Pulmonary artery endothelial cell (primary cell): ENCODE data around the gene PAFAH2. TPM values are rescaled to one million over a fixed set of nuclear protein-coding genes. Genes with fewer than 3 reads are reported as not detected.

Source experiments
- DNase-seq: peaks from one replicate; pipeline ENCODE4 v3.0.0-alpha.2; 2011; ENCODE audit warnings: low read depth, low spot score
- total RNA-seq: library from RNA; depleted of rRNA; stranded (reverse); fragments of >200 nt; gene quantifications from 2 replicates; pipeline ENCODE4 v1.2.3, GENCODE V29; 2014

The PAFAH2 gene
- total RNA-seq, result 4.0 and 7.1 TPM in 2 replicates

GRCh38 chr1:25997828-25998761, at the start of gene PAFAH2:
Gene PAFAH2, minus strand, starts transcription at chr1:25998063. Its CDS starts 7,247 bp downstream, at chr1:25990816.
- DNase-seq, result peak; percentile 98

DNA sequence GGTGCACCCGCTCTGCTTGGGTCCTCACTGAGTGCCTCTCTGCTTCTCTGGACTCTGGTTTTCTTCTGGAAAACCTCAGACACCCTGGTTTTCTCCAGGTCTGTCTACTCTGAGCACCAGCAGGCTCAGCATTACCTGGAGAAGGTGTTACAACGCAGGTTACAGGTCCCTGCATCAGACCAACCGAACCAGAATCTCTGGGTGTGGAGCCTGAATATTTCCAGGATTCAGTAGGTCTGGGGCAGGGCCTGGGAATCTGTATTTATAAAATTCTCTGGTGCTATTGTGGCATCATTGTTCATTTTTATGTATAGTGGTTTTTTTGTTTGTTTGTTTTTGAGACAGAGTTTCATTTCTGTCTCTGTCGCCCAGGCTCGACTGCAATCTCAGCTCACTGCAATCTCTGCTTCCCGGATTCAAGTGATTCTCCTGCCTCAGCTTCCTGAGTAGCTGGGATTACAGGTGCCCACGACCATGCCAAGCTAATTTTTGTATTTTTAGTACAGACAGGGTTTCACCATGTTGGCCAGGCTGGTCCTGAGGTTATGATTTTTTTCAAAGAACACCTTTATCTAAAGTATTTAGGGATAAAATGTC, 49.5 kb upstream of the PAFAH2 start:
- DNase-seq, result no peak

DNA sequence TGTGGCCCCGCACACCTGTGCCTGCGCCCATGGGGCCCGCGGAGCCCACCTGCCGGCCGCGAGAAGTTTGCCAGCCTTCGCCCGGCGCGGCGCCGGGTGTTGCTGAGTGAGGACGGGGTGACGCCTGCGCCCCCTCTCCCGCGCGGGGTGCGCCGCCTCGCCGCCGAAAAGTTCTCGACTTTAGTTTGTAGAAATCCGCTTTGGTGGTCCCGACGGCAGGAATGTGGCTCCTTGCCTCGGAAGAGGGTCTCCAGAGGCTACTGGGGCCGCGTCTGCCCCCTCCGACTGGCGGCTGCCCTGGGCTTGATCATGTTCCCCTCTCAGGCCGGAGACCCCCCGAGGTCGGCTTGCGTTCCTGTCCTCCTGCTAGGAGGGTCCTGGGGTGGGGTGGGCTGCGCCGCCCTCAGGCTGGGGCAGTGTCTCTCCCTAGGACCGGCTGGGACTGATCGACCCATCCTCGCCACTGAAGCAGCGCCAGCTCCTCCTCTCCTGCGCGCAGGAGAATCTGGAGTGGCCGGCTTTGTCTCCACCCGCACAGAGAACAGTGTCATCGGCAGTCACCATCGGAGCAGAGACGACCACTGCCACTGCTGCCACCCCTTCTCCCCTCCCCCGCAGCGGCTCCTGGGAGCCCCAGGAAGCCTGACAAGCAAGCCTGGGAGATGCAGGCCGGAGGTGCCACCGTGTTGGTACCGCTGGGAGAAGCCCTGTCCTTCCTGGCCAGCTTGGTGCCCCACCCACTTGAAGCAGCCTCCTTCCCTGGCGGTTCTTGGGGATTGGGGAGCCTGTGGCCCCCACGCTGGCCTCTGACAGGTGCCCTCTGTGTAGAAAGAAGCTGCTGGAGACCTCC, 48.6 kb upstream of the PAFAH2 start:
- DNase-seq, result no peak

DNA sequence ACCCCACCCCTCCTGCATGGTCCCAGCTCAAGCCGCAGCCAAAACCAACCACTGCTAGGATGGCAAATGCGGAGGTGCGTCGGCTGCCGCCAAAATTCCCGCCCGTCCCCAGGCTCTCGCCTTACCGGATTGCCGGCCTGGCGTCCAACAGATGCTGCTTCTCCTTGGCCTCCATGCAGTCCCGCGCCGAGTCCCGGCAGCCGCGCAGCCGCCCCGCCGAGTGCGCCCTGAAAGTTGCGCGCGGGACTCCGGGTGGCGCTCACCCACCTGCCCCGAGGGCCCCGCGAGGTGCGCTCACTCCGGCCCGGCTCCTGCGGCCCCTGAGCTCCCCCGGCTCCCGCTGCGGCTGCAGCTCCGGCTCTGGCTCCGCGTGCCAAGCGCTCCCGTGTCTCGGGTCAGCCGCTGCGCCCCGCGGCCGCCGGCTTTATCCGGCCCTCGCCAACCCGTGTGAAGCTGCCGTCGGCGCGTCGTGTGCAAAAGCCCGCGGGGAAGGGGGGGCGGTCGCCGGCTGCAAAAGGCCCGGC, 47.9 kb upstream of the PAFAH2 start, which contains the start of gene SLC30A2:
TSS of gene SLC30A2 (minus strand) at position 397 of the 524 bp plus-strand sequence. CDS start at position 175, 222 bp downstream.
- DNase-seq, result no peak

GRCh38 chr1:26044971-26045721, 47.3 kb upstream of the PAFAH2 start:
- DNase-seq, result no peak

DNA sequence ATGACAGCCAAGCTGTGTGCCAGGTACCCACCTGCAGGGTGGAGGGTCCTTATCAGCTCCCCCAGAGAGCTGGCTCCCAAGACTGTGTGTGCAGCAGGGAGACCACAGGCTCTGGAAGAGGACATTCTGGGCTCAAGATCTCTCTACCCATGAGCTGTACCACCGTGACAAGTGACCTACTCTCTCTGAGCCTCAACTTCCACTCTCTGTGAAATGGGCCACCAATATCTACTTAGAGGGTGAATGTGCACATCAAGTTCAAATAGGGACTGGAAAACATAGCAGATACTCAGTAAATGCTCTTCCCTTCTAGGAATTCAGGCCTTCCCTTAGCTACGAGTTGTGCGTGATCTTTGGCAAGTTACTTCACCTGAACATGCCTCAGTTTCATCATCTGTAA, 46.6 kb upstream of the PAFAH2 start:
- DNase-seq, result no peak

- no peak for DNase-seq
These were observed 45.9 kb upstream of the PAFAH2 start for GRCh38 chr1:26043765-26044164.

DNA sequence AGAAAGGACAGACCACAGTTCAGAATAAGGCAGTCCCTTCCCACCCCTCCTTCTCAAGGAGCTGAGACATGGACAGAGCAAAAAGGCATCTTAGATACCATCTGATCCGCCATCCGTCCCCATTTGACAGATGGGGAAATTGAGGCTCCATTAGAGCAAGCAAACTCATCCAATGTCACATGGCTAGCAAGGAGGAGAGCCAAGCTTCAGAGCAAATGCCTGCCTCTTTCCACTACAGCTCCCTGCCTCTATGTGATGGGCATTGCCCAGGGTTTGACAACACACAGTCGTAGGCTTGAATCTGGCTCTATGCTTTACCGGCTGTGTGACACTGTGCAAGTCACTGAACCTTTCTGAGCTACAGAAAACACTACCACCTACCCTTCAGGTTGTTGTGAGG, 44.1 kb upstream of the PAFAH2 start:
- DNase-seq, result no peak

DNA sequence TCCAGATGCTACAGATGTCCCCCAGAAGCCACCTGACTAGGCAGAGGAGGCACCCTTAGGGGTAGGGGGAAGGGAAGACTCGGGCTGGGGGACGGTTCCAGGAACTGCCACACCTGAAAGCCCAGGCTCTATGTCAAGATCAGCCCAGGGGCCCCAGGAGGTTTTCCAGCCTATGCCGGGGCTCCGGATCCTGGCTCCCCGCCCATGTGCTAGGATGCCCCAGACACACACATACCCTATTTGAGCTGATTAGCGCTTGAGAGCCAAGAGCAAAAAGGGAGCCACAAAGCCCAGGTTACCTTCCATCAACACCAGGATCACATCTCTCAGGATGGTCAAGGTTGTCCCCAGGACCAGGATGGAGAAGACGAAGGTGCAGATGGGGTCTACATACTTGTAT, 43.5 kb upstream of the PAFAH2 start:
- DNase-seq, result no peak

- DNase-seq, result no peak
These were observed 41.0 kb upstream of the PAFAH2 start for GRCh38 chr1:26038904-26039303.

DNA sequence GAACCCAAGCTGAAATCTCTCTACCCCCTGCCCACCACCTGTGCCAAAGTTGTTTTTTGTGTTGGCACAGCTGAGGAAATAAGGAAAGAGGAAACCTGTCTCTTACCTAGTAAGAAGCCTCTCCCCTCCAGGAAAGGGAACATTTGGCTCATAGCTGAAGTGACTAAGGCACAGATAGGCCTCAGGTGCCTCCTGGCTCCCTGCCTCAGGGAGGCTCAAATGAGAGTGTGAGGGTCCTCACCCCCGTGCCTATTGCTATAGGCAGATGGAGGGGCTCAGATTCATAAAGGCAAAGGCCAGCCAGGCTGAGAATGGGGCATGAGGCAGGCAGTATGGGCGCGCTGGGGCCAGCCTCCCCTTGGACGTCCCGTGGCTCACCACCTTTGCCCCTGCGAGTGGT, 40.6 kb upstream of the PAFAH2 start:
- no peak for DNase-seq

- no peak for DNase-seq
These were observed 40.0 kb upstream of the PAFAH2 start for GRCh38 chr1:26037904-26038303.

GRCh38 chr1:26036756-26037281, 39.0 kb upstream of the PAFAH2 start:
- no peak for DNase-seq

GRCh38 chr1:26035959-26036755, 38.3 kb upstream of the PAFAH2 start:
- DNase-seq, result peak; percentile 11

- peak; percentile 71 for DNase-seq
These were observed 37.5 kb upstream of the PAFAH2 start for GRCh38 chr1:26035203-26035958.

- no peak for DNase-seq
These were observed 36.8 kb upstream of the PAFAH2 start for GRCh38 chr1:26034504-26035202.

DNA sequence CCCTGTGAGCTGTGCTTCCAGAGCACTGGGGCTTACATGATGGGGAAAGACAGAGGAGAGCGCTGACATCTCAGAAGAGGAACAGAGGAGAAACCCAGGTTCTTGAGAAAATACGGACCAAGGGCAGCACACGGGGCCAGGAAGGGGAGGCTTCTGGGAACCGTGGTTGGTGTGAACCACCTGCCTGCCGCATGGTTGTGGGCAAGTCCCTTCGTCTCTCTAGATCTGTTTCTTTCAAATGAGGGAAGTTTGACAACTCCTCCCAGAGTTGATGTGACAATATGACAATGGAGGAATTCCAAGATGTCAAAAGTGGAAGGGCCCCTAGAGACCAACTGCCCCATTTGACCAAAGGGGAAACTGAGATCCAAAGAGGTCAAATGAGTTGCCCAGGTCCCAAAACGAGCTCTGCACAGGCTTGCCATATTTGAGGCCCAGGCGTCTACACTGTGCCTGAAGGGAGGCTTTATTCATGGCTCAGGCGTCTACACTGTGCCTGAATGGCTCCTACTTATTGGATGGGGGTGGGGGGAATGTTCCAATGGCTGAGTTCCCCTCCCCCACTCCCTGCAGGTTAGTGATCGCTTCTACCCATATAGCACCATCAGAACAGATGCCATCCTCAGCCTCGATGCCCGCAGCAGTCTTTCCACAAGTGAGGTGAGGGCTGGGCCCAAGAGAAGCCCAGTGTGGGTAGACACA, 34.9 kb upstream of the PAFAH2 start:
- no peak for DNase-seq
